ENCODE results near the gene ARFRP1. TPM values are rescaled to one million over a fixed set of nuclear protein-coding genes. Genes with fewer than 3 reads are reported as not detected.

The ARFRP1 gene
- total and polyA plus RNA-seq, 2 of the 13 experiments (the other 11 are each of a cell fraction or from before 2014, with no cell fraction given) = 32.0 to 51.1 TPM

GRCh38 chr20:63740627-63741353 lies 33.0 kb upstream of the ARFRP1 start (continued):
- TF ChIP-seq RNF219 (CRISPR knock-in tag; IDR thresholded peaks at IDR 0.05) (peak; percentile 93; the same call in 1 of the 2 replicates), ZNF776 (CRISPR knock-in tag; IDR thresholded peaks at IDR 0.05) (peak; percentile 63; the same call in 1 of the 2 replicates), PPARG (CRISPR knock-in tag; conservative IDR thresholded peaks at IDR 0.05) (peak; percentile 89), U2AF2 (IDR thresholded peaks at IDR 0.05; ENCODE audit: low read depth, low read length) (peak; percentile 52; the same call in 1 of the 2 replicates), ZNF17 (CRISPR knock-in tag; IDR thresholded peaks at IDR 0.05) (no peak), KDM5A (IDR thresholded peaks at IDR 0.05; ENCODE audit: borderline replicate concordance, low read length) (peak; percentile 35; the same call in 1 of the 2 replicates), TFAP4 (IDR thresholded peaks at IDR 0.05; ENCODE audit: borderline replicate concordance, low read depth) (peak; percentile 97), E2F5 (CRISPR knock-in tag; conservative IDR thresholded peaks at IDR 0.05) (no peak), GLI4 (CRISPR knock-in tag; IDR thresholded peaks at IDR 0.05; ENCODE audit: borderline replicate concordance) (peak; percentile 95; the same call in 1 of the 2 replicates), KDM2A (CRISPR knock-in tag; IDR thresholded peaks at IDR 0.05; ENCODE audit: borderline replicate concordance, low read depth) (peak; percentile 98), ARNT (IDR thresholded peaks at IDR 0.05) (no peak), MBD4 (IDR thresholded peaks at IDR 0.05; ENCODE audit: borderline replicate concordance, low read length) (no peak), CEBPB (IDR thresholded peaks at IDR 0.05; ENCODE audit: borderline replicate concordance, low read depth, low read length) (peak; percentile 100), ZBTB25 (CRISPR knock-in tag; IDR thresholded peaks at IDR 0.05) (peak; percentile 98), ZNF512B (CRISPR knock-in tag; IDR thresholded peaks at IDR 0.05; ENCODE audit: borderline replicate concordance) (0 out of 2 replicates have a peak, but pooled peaks have one; percentile 25), SRSF4 (IDR thresholded peaks at IDR 0.05; ENCODE audit: low read depth, low read length, poor library complexity, severe bottlenecking) (no peak), ATF3 (CRISPR knock-in tag; IDR thresholded peaks at IDR 0.05) (peak; percentile 43; the same call in 1 of the 2 replicates), TAF1 (CRISPR knock-in tag; IDR thresholded peaks at IDR 0.05) (peak; percentile 93), KAT2B (IDR thresholded peaks at IDR 0.05; ENCODE audit: borderline replicate concordance, low read depth, low read length) (no peak), ZFP41 (CRISPR knock-in tag; IDR thresholded peaks at IDR 0.05; ENCODE audit: borderline replicate concordance) (peak; percentile 98)
